Peyer's patch (tissue), 4 donors: ENCODE data around the gene OPRL1.

ENCODE experiments used
- POLR2A ChIP-seq, 2 donors: fragments of 450-650 bp; IDR thresholded peaks; one replicate each; pipeline ENCODE4 v1.5.1; 2017; ENCODE audit warnings: antibody characterized with exemption in 2 of 2, mild to moderate bottlenecking in 2 of 2, moderate library complexity in 2 of 2
- TF ChIP-seq, protein P1 (sequence below), 6 experiments: fragments of 450-650 bp in 4 of 6; fragments of 200-600 bp in 2 of 6; sonication (generic) in 1 of 6; IDR thresholded peaks; one replicate each; pipeline ENCODE4 v1.5.1; 2017 to 2019; ENCODE audit warnings: antibody characterized with exemption in 6 of 6, mild to moderate bottlenecking in 3 of 6, moderate library complexity in 1 of 6

DNA sequence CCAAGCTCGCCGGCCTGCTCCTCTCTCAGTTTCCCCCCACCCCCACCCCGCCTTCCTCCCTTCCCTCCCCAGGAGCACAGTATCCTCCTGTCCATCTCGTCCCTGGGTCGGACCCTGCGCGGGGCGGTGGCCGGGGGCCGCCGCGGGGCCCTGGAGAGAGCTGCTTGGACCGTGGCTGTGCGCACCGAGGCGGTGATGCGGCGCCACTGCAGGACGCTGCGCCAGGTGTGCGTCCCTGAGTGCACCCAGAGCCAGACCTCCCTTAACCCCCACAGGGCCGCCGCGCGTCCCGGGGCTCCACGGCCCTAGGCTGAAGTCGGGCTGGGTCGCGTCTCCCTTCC is 41.7 kb upstream of the OPRL1 start:
- TF ChIP-seq, protein P1, sequence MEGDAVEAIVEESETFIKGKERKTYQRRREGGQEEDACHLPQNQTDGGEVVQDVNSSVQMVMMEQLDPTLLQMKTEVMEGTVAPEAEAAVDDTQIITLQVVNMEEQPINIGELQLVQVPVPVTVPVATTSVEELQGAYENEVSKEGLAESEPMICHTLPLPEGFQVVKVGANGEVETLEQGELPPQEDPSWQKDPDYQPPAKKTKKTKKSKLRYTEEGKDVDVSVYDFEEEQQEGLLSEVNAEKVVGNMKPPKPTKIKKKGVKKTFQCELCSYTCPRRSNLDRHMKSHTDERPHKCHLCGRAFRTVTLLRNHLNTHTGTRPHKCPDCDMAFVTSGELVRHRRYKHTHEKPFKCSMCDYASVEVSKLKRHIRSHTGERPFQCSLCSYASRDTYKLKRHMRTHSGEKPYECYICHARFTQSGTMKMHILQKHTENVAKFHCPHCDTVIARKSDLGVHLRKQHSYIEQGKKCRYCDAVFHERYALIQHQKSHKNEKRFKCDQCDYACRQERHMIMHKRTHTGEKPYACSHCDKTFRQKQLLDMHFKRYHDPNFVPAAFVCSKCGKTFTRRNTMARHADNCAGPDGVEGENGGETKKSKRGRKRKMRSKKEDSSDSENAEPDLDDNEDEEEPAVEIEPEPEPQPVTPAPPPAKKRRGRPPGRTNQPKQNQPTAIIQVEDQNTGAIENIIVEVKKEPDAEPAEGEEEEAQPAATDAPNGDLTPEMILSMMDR (IDR thresholded peaks at IDR 0.05) = no peak
- no peak for TF ChIP-seq POLR2A (IDR thresholded peaks at IDR 0.05)
